Activated T-helper 1 cell treated with anti-CD3 and anti-CD28 coated beads, Interleukin-2, amount 50 U/mL, for 16 hours (primary cell): Measurements from ENCODE around the gene B2M.
"Not testable (repeated sequence)": the region's sequence is repeated elsewhere in the genome, so short reads cannot be mapped to it uniquely, and the experiment has no call there.

Experiments used
- DNase-seq, 2 donors: peaks; one replicate each; pipeline ENCODE4 v3.0.0-alpha.2; 2020; ENCODE audit warnings: low read depth in 1 of 2, low spot score in 1 of 2

B2M gene

GRCh38 chr15:44720460-44721176 lies 9.3 kb downstream of the B2M start:
- no peak for DNase-seq

- DNase-seq: no peak
These were observed 10.7 kb downstream of the B2M start for GRCh38 chr15:44722011-44722410.

GRCh38 chr15:44726136-44726535 lies 14.8 kb downstream of the B2M start:
- no peak for DNase-seq

GRCh38 chr15:44726568-44727484 lies 15.5 kb downstream of the B2M start:
- peak; percentile 41 to 63 for DNase-seq

GRCh38 chr15:44727485-44728231 lies 16.3 kb downstream of the B2M start:
- DNase-seq: no peak

- not testable (repeated sequence) for DNase-seq
These were observed 16.9 kb downstream of the B2M start for GRCh38 chr15:44728232-44728575.

GRCh38 chr15:44728576-44729407 lies 17.5 kb downstream of the B2M start:
- peak; percentile 81 to 89 for DNase-seq

GRCh38 chr15:44729408-44730127 lies 18.3 kb downstream of the B2M start:
- DNase-seq: no peak

- DNase-seq: no peak
These were observed 23.6 kb downstream of the B2M start for GRCh38 chr15:44734839-44735481.

- DNase-seq: no peak
These were observed 24.3 kb downstream of the B2M start for GRCh38 chr15:44735482-44736180.

GRCh38 chr15:44736181-44736765 lies 25.0 kb downstream of the B2M start, which contains the start of gene TRIM69:
Gene TRIM69, plus strand, starts transcription at chr15:44736528. Its CDS starts 177 bp downstream, at chr15:44736705.
- DNase-seq: no peak

- no peak for DNase-seq
These were observed 27.1 kb downstream of the B2M start for GRCh38 chr15:44738340-44738984.

- DNase-seq: not testable (repeated sequence)
These were observed 28.0 kb downstream of the B2M start for GRCh38 chr15:44739222-44739847.

- DNase-seq: not testable (repeated sequence)
These were observed 32.1 kb downstream of the B2M start for GRCh38 chr15:44743454-44743853.

GRCh38 chr15:44753345-44753744 lies 42.0 kb downstream of the B2M start:
- no peak for DNase-seq

GRCh38 chr15:44763187-44763586 lies 51.9 kb downstream of the B2M start:
- DNase-seq: no peak

- no peak for DNase-seq
These were observed 52.5 kb downstream of the B2M start for GRCh38 chr15:44763848-44764247.

GRCh38 chr15:44765036-44765435 lies 53.7 kb downstream of the B2M start:
- no peak for DNase-seq
